Activated effector memory CD4-positive, alpha-beta T cell treated with Interleukin-2 at 50 U/mL for 16 hours (primary cell): ENCODE results near the gene GGCX.

Source experiments
- DNase-seq: peaks from one replicate; pipeline ENCODE4 v3.0.0-alpha.2; 2020

Gene GGCX

GRCh38 chr2:85505551-85506238, 55.6 kb downstream of the GGCX start:
- DNase-seq: no peak

GRCh38 chr2:85504778-85505261, 56.5 kb downstream of the GGCX start:
- no peak for DNase-seq

GRCh38 chr2:85503851-85504777, 57.2 kb downstream of the GGCX start:
- no peak for DNase-seq

- no peak for DNase-seq
These were observed 58.0 kb downstream of the GGCX start for GRCh38 chr2:85503168-85503850.

- DNase-seq: no peak
These were observed 58.6 kb downstream of the GGCX start for GRCh38 chr2:85502720-85503119.

- DNase-seq: no peak
These were observed 60.0 kb downstream of the GGCX start for GRCh38 chr2:85501248-85501647.

- no peak for DNase-seq
These were observed 63.2 kb downstream of the GGCX start for GRCh38 chr2:85497944-85498630.

GRCh38 chr2:85496436-85496835, 64.9 kb downstream of the GGCX start:
- DNase-seq: no peak
